ENCODE measurements around the gene IRF9. TPM values are rescaled to one million over a fixed set of nuclear protein-coding genes. Genes with fewer than 3 reads are reported as not detected.

The IRF9 gene
- polyA plus RNA-seq, 2 donors = 35.0 to 43.5 TPM

DNA sequence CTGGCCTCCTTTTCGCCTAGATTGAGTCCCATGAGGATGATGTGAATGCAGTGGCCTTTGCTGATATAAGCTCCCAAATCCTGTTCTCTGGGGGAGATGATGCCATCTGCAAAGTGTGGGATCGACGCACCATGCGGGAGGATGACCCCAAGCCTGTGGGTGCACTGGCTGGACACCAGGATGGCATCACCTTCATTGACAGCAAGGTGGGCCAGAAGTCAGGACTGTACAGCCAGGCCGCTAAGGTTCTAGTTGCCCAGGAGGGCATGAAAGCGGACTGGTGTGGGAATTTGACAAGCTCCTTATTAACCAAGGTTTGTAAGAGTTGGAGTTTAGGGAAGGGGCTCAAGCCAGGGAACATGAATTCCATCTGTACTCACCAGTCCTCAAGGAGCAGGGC, 41.4 kb upstream of the IRF9 start:
- Histone ChIP-seq H3K36me3 (ENCODE audit: control insufficient read depth in 2 of 2, insufficient read depth in 2 of 2, low read length in 1 of 2) (peaks cover 26 to 40% of the 10 kb centered on the region in 2 donors), H3K9me3 (ENCODE audit: control insufficient read depth in 2 of 2, insufficient read depth in 1 of 2, low read depth in 1 of 2, low read length in 1 of 2) (no peaks in the 10 kb centered on the region), H3K27me3 (ENCODE audit: control insufficient read depth in 1 of 2, insufficient read depth in 2 of 2, low read length in 2 of 2) (no peaks in the 10 kb centered on the region), H3K27ac (ENCODE audit: low read depth in 2 of 2, low read length in 1 of 2) (no peak overlapping the region), H3K4me1 (ENCODE audit: control insufficient read depth in 2 of 2, insufficient read depth in 2 of 2, low read length in 1 of 2) (peaks cover 0 to 2% of the 10 kb centered on the region in 2 donors), H3K4me3 (ENCODE audit: low read depth in 1 of 2, low read length in 2 of 2) (no peak overlapping the region)
- 98% methylated on average over 6 of the region's 6 CpGs for WGBS, 2 donors

DNA sequence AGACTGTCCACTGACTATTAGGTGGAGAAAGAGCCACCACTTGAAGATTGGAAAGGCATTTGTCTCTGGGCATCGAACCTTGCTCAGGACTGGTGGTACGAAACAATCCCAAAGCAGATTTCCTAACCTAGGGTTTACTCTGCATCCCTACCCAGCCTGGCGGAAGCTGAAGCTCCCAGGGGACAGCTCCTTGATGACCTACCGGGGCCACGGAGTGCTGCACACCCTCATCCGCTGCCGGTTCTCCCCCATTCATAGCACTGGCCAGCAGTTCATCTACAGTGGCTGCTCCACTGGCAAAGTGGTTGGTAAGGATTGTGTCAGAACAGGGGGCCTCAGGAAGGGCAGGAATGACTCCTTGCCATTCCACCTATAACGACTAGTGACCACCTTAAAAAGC, 39.9 kb upstream of the IRF9 start:
- WGBS, 2 donors = 95 to 97% methylated on average over 8 of the region's 8 CpGs
- no peak overlapping the region for H3K4me3 ChIP-seq (ENCODE audit: low read depth in 1 of 2, low read length in 2 of 2)
- no peaks in the 10 kb centered on the region for H3K27me3 ChIP-seq (ENCODE audit: control insufficient read depth in 1 of 2, insufficient read depth in 2 of 2, low read length in 2 of 2)
- H3K36me3 ChIP-seq (ENCODE audit: control insufficient read depth in 2 of 2, insufficient read depth in 2 of 2, low read length in 1 of 2) = peaks cover 26 to 40% of the 10 kb centered on the region in 2 donors
- no peak overlapping the region for H3K27ac ChIP-seq (ENCODE audit: low read depth in 2 of 2, low read length in 1 of 2)
- H3K9me3 ChIP-seq (ENCODE audit: control insufficient read depth in 2 of 2, insufficient read depth in 1 of 2, low read depth in 1 of 2, low read length in 1 of 2) = no peaks in the 10 kb centered on the region
- no peaks in the 10 kb centered on the region for H3K4me1 ChIP-seq (ENCODE audit: control insufficient read depth in 2 of 2, insufficient read depth in 2 of 2, low read length in 1 of 2)

DNA sequence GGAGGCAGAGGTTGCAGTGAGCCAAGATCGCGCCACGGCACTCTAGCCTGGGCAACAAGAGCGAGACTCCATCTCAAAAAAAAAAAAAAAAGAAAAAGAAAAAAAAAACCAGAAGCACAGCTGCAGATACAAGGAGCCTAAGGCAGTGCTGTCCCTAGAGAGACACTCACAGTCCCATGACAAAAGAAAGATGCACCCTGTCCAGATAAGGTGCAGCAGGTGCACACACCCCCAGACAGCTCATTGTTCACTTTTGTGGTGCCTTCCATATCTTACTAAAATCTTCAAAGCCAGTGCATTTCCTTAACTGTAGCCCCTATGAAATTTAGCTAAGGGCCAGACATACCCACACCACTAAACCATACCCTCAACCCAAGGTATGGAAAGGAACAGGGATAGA, 38.6 kb upstream of the IRF9 start:
- WGBS, 2 donors = 97 to 98% methylated on average over 4 of the region's 4 CpGs
- H3K9me3 ChIP-seq (ENCODE audit: control insufficient read depth in 2 of 2, insufficient read depth in 1 of 2, low read depth in 1 of 2, low read length in 1 of 2) = no peaks in the 10 kb centered on the region
- H3K36me3 ChIP-seq (ENCODE audit: control insufficient read depth in 2 of 2, insufficient read depth in 2 of 2, low read length in 1 of 2) = peaks cover 23 to 36% of the 10 kb centered on the region in 2 donors
- no peaks in the 10 kb centered on the region for H3K27me3 ChIP-seq (ENCODE audit: control insufficient read depth in 1 of 2, insufficient read depth in 2 of 2, low read length in 2 of 2)
- no peak overlapping the region for H3K4me3 ChIP-seq (ENCODE audit: low read depth in 1 of 2, low read length in 2 of 2)
- H3K4me1 ChIP-seq (ENCODE audit: control insufficient read depth in 2 of 2, insufficient read depth in 2 of 2, low read length in 1 of 2) = no peaks in the 10 kb centered on the region
- no peak overlapping the region for H3K27ac ChIP-seq (ENCODE audit: low read depth in 2 of 2, low read length in 1 of 2)

DNA sequence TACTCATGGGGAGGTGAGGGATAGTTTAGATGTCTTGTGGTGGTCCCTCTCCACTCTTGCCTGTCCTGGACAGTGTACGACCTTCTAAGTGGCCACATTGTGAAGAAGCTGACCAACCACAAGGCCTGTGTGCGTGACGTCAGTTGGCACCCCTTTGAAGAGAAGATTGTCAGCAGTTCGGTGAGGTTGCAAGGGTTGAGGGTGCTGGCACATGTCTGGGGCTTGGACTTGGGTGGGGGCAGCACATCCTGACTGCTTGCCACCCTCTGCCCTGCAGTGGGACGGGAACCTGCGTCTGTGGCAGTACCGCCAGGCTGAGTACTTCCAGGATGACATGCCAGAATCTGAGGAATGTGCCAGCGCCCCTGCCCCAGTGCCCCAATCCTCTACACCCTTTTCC, 38.2 kb upstream of the IRF9 start:
- Histone ChIP-seq H3K27me3 (ENCODE audit: control insufficient read depth in 1 of 2, insufficient read depth in 2 of 2, low read length in 2 of 2) (no peaks in the 10 kb centered on the region), H3K4me1 (ENCODE audit: control insufficient read depth in 2 of 2, insufficient read depth in 2 of 2, low read length in 1 of 2) (no peaks in the 10 kb centered on the region), H3K4me3 (ENCODE audit: low read depth in 1 of 2, low read length in 2 of 2) (no peak overlapping the region), H3K27ac (ENCODE audit: low read depth in 2 of 2, low read length in 1 of 2) (no peak overlapping the region), H3K36me3 (ENCODE audit: control insufficient read depth in 2 of 2, insufficient read depth in 2 of 2, low read length in 1 of 2) (peaks cover 21 to 34% of the 10 kb centered on the region in 2 donors), H3K9me3 (ENCODE audit: control insufficient read depth in 2 of 2, insufficient read depth in 1 of 2, low read depth in 1 of 2, low read length in 1 of 2) (no peaks in the 10 kb centered on the region)
- 90 to 92% methylated on average over 8 of the region's 8 CpGs for WGBS, 2 donors

DNA sequence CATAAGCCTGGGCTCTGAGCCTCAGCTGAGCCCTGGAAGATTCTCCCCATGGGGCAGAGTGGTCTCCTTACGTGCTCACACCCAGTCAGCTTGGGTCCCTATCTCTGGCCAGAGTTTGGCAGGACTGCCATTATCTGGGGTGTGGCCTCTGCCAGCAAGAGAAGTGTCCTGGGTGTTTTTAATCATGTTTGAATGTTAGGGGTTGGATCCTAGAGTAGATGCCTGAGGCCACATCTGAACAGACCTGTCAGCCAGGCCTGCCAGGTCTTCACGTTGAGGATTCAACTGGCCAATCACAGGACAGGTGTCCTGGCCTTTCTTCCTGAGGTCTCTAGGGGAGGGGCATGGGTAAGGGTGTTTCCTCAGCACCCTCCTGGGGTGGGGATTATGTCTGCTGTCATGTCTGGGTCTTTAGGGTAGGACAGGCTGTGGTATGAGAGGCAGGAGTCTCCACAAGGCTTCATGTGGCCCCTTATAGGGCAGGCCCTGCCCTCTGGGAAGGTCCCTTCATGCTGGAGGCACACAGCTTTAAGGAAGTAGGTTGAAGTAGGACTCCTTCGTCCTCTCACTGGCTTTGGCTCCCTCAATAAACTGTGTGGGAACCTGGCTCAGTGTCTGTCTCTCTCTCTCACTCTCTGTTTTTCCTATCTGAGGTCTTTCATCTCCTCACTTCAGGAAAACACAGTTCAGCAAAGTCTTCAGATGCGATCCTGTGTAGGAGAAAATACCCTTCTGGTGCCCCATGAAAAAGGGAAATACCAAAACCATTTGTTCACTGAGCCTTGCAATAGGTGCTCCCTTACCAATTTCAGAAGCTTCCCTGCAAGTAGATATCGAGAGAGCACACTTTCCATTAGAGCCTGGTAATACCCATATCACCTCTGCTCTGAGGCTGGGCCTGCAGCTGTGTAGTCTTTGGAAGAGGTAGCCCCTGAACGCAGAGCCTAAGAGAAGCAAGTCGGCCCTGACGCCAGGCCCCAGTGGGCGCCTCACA, 37.3 kb upstream of the IRF9 start:
- 83 to 84% methylated on average over 9 of the region's 9 CpGs for WGBS, 2 donors
- Histone ChIP-seq H3K4me1 (ENCODE audit: control insufficient read depth in 2 of 2, insufficient read depth in 2 of 2, low read length in 1 of 2) (no peaks in the 10 kb centered on the region), H3K27ac (ENCODE audit: low read depth in 2 of 2, low read length in 1 of 2) (no peak overlapping the region), H3K9me3 (ENCODE audit: control insufficient read depth in 2 of 2, insufficient read depth in 1 of 2, low read depth in 1 of 2, low read length in 1 of 2) (no peaks in the 10 kb centered on the region), H3K27me3 (ENCODE audit: control insufficient read depth in 1 of 2, insufficient read depth in 2 of 2, low read length in 2 of 2) (no peaks in the 10 kb centered on the region), H3K4me3 (ENCODE audit: low read depth in 1 of 2, low read length in 2 of 2) (no peak overlapping the region), H3K36me3 (ENCODE audit: control insufficient read depth in 2 of 2, insufficient read depth in 2 of 2, low read length in 1 of 2) (peaks cover 14 to 30% of the 10 kb centered on the region in 2 donors)

DNA sequence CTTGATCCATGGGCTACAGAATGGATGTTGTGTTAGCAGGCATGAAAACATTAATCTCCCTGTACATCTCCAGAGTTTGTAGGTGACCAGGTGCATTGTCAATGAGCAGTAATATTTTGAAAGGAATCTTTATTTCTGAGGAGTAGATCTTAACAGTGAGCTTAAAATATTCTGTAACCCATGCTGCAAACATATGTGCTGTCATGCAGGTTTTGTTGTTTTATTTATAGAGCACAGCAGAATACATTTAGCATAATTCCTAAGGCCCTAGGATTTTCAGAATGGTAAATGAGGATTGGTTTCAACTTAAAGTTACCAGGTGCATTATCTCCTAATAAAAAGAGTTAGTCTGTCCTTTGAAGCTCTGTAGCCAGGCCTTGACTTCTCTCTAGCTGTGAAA, 34.1 kb upstream of the IRF9 start:
- Histone ChIP-seq H3K4me1 (ENCODE audit: control insufficient read depth in 2 of 2, insufficient read depth in 2 of 2, low read length in 1 of 2) (peaks cover 0 to 5% of the 10 kb centered on the region in 2 donors), H3K27me3 (ENCODE audit: control insufficient read depth in 1 of 2, insufficient read depth in 2 of 2, low read length in 2 of 2) (no peaks in the 10 kb centered on the region), H3K36me3 (ENCODE audit: control insufficient read depth in 2 of 2, insufficient read depth in 2 of 2, low read length in 1 of 2) (peaks cover 8 to 11% of the 10 kb centered on the region in 2 donors), H3K4me3 (ENCODE audit: low read depth in 1 of 2, low read length in 2 of 2) (no peak overlapping the region), H3K27ac (ENCODE audit: low read depth in 2 of 2, low read length in 1 of 2) (no peak overlapping the region), H3K9me3 (ENCODE audit: control insufficient read depth in 2 of 2, insufficient read depth in 1 of 2, low read depth in 1 of 2, low read length in 1 of 2) (no peaks in the 10 kb centered on the region)

DNA sequence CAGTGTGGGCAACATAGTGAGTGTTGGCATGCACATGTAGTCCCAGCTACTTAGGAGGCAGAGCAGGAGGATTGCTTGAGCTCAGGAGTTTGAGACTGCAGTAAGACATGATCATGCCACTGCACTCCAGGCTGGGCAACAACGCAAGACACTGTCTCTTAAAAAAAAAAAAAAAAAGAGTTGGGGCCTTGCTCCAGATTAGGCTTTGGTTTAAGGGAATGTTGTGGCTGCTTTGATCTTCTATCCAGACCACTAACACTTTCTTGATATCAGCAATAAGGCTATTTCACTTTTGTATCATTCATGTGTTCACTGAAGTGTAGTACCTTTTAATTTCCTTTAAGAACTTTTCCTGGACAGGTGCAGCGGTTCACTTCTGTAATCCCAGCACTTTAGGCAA, 33.4 kb upstream of the IRF9 start:
- Histone ChIP-seq H3K36me3 (ENCODE audit: control insufficient read depth in 2 of 2, insufficient read depth in 2 of 2, low read length in 1 of 2) (peaks cover 6 to 10% of the 10 kb centered on the region in 2 donors), H3K27me3 (ENCODE audit: control insufficient read depth in 1 of 2, insufficient read depth in 2 of 2, low read length in 2 of 2) (no peaks in the 10 kb centered on the region), H3K4me1 (ENCODE audit: control insufficient read depth in 2 of 2, insufficient read depth in 2 of 2, low read length in 1 of 2) (peaks cover 0 to 5% of the 10 kb centered on the region in 2 donors), H3K27ac (ENCODE audit: low read depth in 2 of 2, low read length in 1 of 2) (no peak overlapping the region), H3K9me3 (ENCODE audit: control insufficient read depth in 2 of 2, insufficient read depth in 1 of 2, low read depth in 1 of 2, low read length in 1 of 2) (no peaks in the 10 kb centered on the region), H3K4me3 (ENCODE audit: low read depth in 1 of 2, low read length in 2 of 2) (no peak overlapping the region)
- WGBS, 2 donors = 80 to 95% methylated on average over 2 of the region's 2 CpGs

DNA sequence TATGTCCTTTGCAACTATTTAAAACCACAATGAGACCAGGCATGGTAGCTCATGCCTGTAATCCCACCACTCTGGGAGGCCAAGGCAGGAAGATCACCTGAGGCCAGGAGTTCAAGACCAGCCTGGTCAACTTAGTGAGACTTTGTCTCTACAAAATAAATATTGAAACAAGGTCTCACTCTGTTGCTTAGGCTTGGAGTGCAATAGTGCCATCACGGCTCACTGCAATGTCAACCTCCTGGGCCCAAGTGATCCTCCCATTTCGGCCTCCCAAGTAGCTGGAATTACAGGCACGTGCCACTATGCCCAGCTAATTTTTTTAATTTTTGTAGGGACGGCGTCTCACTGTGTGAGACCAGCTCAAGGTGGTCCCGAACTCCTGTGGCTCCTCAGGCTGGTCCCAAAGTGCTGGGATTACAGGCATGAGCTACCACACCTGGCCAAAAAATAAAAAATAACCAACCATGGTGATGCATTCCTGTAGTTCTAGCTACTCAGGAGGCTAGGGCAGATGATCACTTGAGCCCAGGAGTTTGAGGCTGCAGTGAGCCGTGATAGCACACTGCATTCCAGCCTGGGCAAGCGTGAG, 31.6 kb upstream of the IRF9 start:
- Histone ChIP-seq H3K4me1 (ENCODE audit: control insufficient read depth in 2 of 2, insufficient read depth in 2 of 2, low read length in 1 of 2) (peaks cover 0 to 5% of the 10 kb centered on the region in 2 donors), H3K9me3 (ENCODE audit: control insufficient read depth in 2 of 2, insufficient read depth in 1 of 2, low read depth in 1 of 2, low read length in 1 of 2) (no peaks in the 10 kb centered on the region), H3K27me3 (ENCODE audit: control insufficient read depth in 1 of 2, insufficient read depth in 2 of 2, low read length in 2 of 2) (no peaks in the 10 kb centered on the region), H3K36me3 (ENCODE audit: control insufficient read depth in 2 of 2, insufficient read depth in 2 of 2, low read length in 1 of 2) (no peaks in the 10 kb centered on the region), H3K27ac (ENCODE audit: low read depth in 2 of 2, low read length in 1 of 2) (no peak overlapping the region), H3K4me3 (ENCODE audit: low read depth in 1 of 2, low read length in 2 of 2) (no peak overlapping the region)
- 90 to 94% methylated on average over 8 of the region's 8 CpGs for WGBS, 2 donors

DNA sequence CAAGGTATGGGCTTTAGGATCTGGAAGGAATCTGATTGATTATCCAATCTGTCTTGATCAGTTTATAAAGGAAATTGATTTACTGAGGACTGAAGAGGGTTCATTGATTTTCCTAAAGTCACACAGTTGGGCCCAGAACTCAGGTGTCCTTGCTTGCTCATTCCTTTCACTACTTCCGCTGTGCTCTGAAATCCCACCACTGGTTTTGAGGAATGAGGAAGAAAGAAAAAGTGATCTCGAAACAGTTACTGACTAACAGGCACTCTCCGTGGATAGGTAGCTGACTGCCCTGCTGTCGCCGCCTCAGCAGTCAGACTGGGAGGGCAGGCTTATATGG, 30.7 kb upstream of the IRF9 start, which contains the start of gene FITM1:
Gene FITM1 (plus strand): TSS at position 280 of the 337 bp plus-strand sequence. CDS start 905 bp downstream, outside the sequence.
- Histone ChIP-seq H3K36me3 (ENCODE audit: control insufficient read depth in 2 of 2, insufficient read depth in 2 of 2, low read length in 1 of 2) (no peaks in the 10 kb centered on the region), H3K4me3 (ENCODE audit: low read depth in 1 of 2, low read length in 2 of 2) (no peak within 1 kb of the TSS), H3K9me3 (ENCODE audit: control insufficient read depth in 2 of 2, insufficient read depth in 1 of 2, low read depth in 1 of 2, low read length in 1 of 2) (no peaks in the 10 kb centered on the region), H3K4me1 (ENCODE audit: control insufficient read depth in 2 of 2, insufficient read depth in 2 of 2, low read length in 1 of 2) (peaks cover 0 to 5% of the 10 kb centered on the region in 2 donors), H3K27me3 (ENCODE audit: control insufficient read depth in 1 of 2, insufficient read depth in 2 of 2, low read length in 2 of 2) (no peaks in the 10 kb centered on the region), H3K27ac (ENCODE audit: low read depth in 2 of 2, low read length in 1 of 2) (no peak within 1 kb of the TSS)
- 91 to 93% methylated on average over 5 of the region's 5 CpGs for WGBS, 2 donors

All from esophagus (tissue), 2 donors.